Measurements from ENCODE around the gene BMP6.

Gene BMP6

DNA sequence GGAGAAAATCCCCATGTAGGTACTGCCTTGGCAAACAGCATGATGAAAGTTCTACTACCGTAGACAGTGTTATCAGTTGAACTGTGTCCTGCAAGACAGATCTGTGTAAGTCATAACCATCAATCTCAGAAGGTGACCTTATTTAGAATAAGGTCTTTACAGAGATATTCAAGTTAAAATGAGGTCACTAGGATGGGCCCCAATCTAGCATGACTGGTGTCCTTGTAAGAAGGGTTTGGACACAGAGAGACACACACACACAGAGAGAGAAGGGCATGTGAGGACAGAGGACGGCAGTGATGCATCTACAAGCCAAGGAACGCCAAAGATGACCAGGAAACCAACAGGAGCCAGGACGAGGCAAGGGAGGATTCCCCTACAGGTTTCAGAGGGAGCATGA, 175.9 kb downstream of the BMP6 start:
- TF ChIP-seq, protein P1, sequence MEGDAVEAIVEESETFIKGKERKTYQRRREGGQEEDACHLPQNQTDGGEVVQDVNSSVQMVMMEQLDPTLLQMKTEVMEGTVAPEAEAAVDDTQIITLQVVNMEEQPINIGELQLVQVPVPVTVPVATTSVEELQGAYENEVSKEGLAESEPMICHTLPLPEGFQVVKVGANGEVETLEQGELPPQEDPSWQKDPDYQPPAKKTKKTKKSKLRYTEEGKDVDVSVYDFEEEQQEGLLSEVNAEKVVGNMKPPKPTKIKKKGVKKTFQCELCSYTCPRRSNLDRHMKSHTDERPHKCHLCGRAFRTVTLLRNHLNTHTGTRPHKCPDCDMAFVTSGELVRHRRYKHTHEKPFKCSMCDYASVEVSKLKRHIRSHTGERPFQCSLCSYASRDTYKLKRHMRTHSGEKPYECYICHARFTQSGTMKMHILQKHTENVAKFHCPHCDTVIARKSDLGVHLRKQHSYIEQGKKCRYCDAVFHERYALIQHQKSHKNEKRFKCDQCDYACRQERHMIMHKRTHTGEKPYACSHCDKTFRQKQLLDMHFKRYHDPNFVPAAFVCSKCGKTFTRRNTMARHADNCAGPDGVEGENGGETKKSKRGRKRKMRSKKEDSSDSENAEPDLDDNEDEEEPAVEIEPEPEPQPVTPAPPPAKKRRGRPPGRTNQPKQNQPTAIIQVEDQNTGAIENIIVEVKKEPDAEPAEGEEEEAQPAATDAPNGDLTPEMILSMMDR (IDR thresholded peaks at IDR 0.05; ENCODE audit: low read depth, low read length): no peak
- TF ChIP-seq POLR2A (IDR thresholded peaks at IDR 0.05; ENCODE audit: extremely low read depth, insufficient read length): no peak
- TF ChIP-seq, protein P2, sequence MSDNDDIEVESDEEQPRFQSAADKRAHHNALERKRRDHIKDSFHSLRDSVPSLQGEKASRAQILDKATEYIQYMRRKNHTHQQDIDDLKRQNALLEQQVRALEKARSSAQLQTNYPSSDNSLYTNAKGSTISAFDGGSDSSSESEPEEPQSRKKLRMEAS (IDR thresholded peaks at IDR 0.05; ENCODE audit: low read depth, low read length): no peak
- no peak for TF ChIP-seq MYC (IDR thresholded peaks at IDR 0.05; ENCODE audit: low read depth, low read length)
- no peak for DNase-seq (ENCODE audit: low read depth)
- no peak overlapping the region for H3K4me3 ChIP-seq (ENCODE audit: low read depth, low read length)

DNA sequence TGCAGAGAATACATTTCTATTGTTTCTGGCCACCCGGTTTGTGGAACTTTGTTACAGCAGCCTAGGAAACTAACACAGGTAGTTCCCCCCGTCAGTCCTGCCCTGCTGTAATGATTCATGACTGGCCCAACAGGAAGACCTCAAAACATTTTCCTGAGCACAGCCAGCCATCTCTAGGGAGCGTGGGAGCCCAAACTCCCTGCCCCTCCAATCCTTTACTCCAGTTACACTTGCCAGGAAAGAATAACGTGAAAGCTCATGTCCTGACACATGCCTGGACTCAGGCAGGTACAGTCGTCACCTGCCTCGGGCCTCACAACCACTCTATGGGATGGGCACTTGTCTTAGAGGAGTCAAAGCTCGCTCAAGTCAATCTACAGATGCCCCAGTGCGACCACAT, 176.3 kb downstream of the BMP6 start:
- TF ChIP-seq MYC (IDR thresholded peaks at IDR 0.05; ENCODE audit: low read depth, low read length) (no peak), POLR2A (IDR thresholded peaks at IDR 0.05; ENCODE audit: extremely low read depth, insufficient read length) (no peak)
- TF ChIP-seq, protein P1 (IDR thresholded peaks at IDR 0.05; ENCODE audit: low read depth, low read length): no peak
- TF ChIP-seq, protein P2 (IDR thresholded peaks at IDR 0.05; ENCODE audit: low read depth, low read length): no peak
- no peak for DNase-seq (ENCODE audit: low read depth)
- H3K4me3 ChIP-seq (ENCODE audit: low read depth, low read length): no peak overlapping the region

DNA sequence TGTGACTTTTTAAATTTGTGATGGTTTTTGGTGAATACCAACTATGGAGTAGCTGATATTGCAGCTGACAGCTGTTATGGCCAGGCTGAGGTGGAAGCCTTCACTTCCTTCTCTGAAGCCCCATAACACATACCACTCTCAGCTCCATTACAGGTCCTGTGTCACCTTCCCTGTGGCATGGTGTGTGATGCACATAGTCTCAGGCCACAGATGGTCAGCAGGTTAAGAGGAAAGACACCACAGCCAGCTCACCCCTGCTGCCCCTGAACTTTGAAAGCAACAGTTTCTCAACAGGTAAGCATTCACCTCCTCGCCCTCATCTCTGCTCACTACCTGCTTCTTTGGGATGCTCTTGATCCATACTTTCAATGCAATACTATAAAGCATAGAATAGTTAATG, 177.0 kb downstream of the BMP6 start:
- DNase-seq (ENCODE audit: low read depth): no peak
- no peak overlapping the region for H3K4me3 ChIP-seq (ENCODE audit: low read depth, low read length)
- TF ChIP-seq, protein P2 (IDR thresholded peaks at IDR 0.05; ENCODE audit: low read depth, low read length): no peak
- no peak for TF ChIP-seq POLR2A (IDR thresholded peaks at IDR 0.05; ENCODE audit: extremely low read depth, insufficient read length)
- TF ChIP-seq, protein P1 (IDR thresholded peaks at IDR 0.05; ENCODE audit: low read depth, low read length): no peak
- no peak for TF ChIP-seq MYC (IDR thresholded peaks at IDR 0.05; ENCODE audit: low read depth, low read length)

DNA sequence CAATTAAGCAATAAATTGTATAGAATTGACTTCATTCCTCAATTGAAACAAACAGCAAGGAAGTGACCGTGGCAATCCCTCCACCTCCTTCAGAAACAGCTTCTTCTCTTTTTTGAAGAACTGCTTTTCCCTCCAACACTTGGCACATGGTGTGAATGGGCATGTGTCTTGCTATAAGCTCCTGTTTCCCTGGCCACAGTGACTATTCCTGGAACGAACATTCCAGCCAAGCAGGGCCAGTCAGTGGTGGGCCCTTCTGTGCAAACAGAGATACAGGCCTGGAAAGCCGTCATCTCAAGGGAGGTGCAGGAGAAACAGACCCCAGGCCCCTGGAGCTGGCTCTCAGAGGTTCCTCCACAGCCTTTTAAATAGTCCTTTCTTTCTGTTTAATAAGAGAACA, 177.8 kb downstream of the BMP6 start:
- no peak overlapping the region for H3K4me3 ChIP-seq (ENCODE audit: low read depth, low read length)
- TF ChIP-seq MYC (IDR thresholded peaks at IDR 0.05; ENCODE audit: low read depth, low read length): no peak
- TF ChIP-seq, protein P2 (IDR thresholded peaks at IDR 0.05; ENCODE audit: low read depth, low read length): no peak
- TF ChIP-seq, protein P1 (IDR thresholded peaks at IDR 0.05; ENCODE audit: low read depth, low read length): no peak
- TF ChIP-seq POLR2A (IDR thresholded peaks at IDR 0.05; ENCODE audit: extremely low read depth, insufficient read length): no peak
- DNase-seq (ENCODE audit: low read depth): no peak

DNA sequence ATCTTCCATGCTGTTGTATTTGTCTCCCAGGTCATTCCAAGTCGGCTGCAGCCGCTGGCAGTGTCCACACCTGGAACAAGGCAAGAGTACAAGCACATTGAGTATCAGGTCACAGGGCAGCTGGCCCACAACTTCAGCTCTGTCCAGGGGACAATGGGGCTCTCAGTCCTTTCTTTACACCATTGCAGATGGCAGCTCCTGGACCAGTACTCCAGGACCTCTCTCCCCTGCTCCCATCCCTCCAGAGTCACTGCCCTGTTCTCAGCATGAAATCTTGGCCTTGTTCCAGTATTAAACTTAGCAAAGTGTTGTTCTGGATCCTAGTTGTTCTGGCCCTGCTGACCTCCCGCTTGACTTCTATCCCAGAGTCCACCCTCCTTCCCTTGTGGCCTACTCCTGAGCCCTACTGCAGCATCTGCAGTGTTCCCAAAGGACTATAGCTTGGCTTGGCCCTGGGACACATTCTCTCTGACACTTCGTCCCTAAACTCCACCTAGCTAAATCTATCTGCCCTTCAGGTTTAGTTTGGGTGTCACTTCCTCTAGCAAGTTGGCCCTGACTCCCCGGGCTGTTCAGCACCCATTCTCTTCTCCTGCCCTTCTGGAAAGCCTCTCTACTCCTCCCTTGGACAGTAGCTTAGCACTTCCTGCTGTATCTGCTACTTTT, 178.9 kb downstream of the BMP6 start:
- no peak for DNase-seq (ENCODE audit: low read depth)
- no peak overlapping the region for H3K4me3 ChIP-seq (ENCODE audit: low read depth, low read length)
- TF ChIP-seq, protein P2 (IDR thresholded peaks at IDR 0.05; ENCODE audit: low read depth, low read length): no peak
- TF ChIP-seq MYC (IDR thresholded peaks at IDR 0.05; ENCODE audit: low read depth, low read length): no peak

DNA sequence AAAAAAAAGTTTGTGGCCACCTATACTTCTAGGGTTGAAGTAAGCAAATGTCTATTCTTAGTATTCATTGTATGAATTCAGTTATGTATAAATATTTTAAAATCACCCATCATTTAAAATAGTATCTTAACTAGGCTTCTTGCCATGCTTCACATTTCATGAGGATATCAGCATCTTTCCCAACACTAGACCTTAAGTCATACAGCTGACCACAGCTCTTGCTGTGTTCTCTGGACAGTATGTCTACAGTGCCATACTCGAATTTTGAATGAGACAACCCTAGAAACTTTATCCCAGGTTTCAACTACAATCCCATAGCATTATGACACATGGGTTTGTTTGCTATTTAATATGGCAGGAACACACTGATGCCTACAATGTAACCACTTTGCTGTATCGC, 179.5 kb downstream of the BMP6 start:
- TF ChIP-seq, protein P1 (IDR thresholded peaks at IDR 0.05; ENCODE audit: low read depth, low read length): no peak
- TF ChIP-seq POLR2A (IDR thresholded peaks at IDR 0.05; ENCODE audit: extremely low read depth, insufficient read length): no peak
- TF ChIP-seq, protein P2 (IDR thresholded peaks at IDR 0.05; ENCODE audit: low read depth, low read length): no peak
- no peak for TF ChIP-seq MYC (IDR thresholded peaks at IDR 0.05; ENCODE audit: low read depth, low read length)
- no peak overlapping the region for H3K4me3 ChIP-seq (ENCODE audit: low read depth, low read length)
- DNase-seq (ENCODE audit: low read depth): no peak
